ENCODE data around the gene RAPGEF1.
A peak's percentile ranks its signal among the peaks of the same experiment; 100 is the strongest.

- TF ChIP-seq POLR2A (IDR thresholded peaks at IDR 0.05; ENCODE audit: low read depth, low read length), result no peak
- no peak for TF ChIP-seq PAX5 (IDR thresholded peaks at IDR 0.05; ENCODE audit: insufficient read depth, low read length, severe bottlenecking)
- TF ChIP-seq TAF1 (IDR thresholded peaks at IDR 0.05; ENCODE audit: low read depth, low read length), result no peak
- peak; percentile 33; the same call in 1 of the 2 replicates for TF ChIP-seq POLR2AphosphoS5 (IDR thresholded peaks at IDR 0.05; ENCODE audit: low read depth, low read length)
- TF ChIP-seq SPI1 (IDR thresholded peaks at IDR 0.05; ENCODE audit: low read depth, low read length), result no peak
- TF ChIP-seq POU2F2 (IDR thresholded peaks at IDR 0.05; ENCODE audit: low read depth, low read length), result no peak
Observed at GRCh38 chr9:131619680-131620079, 120.2 kb downstream of the RAPGEF1 start.
